Endothelial cell of umbilical vein (primary cell): ENCODE data around the gene TF. TPM values are rescaled to one million over a fixed set of nuclear protein-coding genes. Genes with fewer than 3 reads are reported as not detected.

Experiments
- BruUV-seq: library from RNA; stranded (reverse); fragments of 400-500 nt; replicated peaks from 2 replicates; lab custom pipeline; 2021; lab: Mats Ljungman, UMichigan
- CTCF ChIA-PET: fragments of 300-600, 350-600 bp; sonication (Branson Sonifier 250); formaldehyde crosslinking; loops from one replicate; lab custom pipeline; 2021; ENCODE audit warnings: antibody characterized with exemption, inconsistent platforms; lab: Charles Lee
- POLR2A ChIA-PET: fragments of 300-600, 350-600 bp; sonication (Branson Sonifier 250); formaldehyde crosslinking; loops from one replicate; lab custom pipeline; 2021; ENCODE audit warnings: antibody characterized with exemption, inconsistent platforms; lab: Charles Lee
- DNase-seq: peaks from one replicate; pipeline ENCODE4 v3.0.0-alpha.2; 2011; ENCODE audit warnings: low read depth, low spot score
- FAIRE-seq: peaks from 2 replicates; lab custom pipeline; 2011; peaks lifted over from hg19 to GRCh38; lab: Jason Lieb, UNC
- H2AFZ ChIP-seq: 2 replicates; pipeline ENCODE4 v1.6.0; 2012; ENCODE audit warnings: low read depth, low read length, control low read depth, inconsistent platforms
- H3K27ac ChIP-seq: 2 replicates; pipeline ENCODE4 v1.5.1; 2011; ENCODE audit warnings: low read depth, mild to moderate bottlenecking, control low read depth, low read length, moderate library complexity; ENCODE audit not compliant: insufficient read depth
- H3K27me3 ChIP-seq, 2 experiments: 2 replicates each; pipeline versions ENCODE4 v1.6.0 to v1.6.1; 2011; ENCODE audit warnings: low read length in 2 of 2, mixed read lengths in 1 of 2; ENCODE audit not compliant: control insufficient read depth in 2 of 2, insufficient read depth in 2 of 2
- H3K36me3 ChIP-seq, 2 experiments: 2 replicates in 1 of 2; 3 replicates in 1 of 2; pipeline ENCODE4 v1.5.1; 2011; ENCODE audit warnings: low read length in 2 of 2, mild to moderate bottlenecking in 1 of 2, moderate library complexity in 1 of 2; ENCODE audit not compliant: control insufficient read depth in 2 of 2, insufficient read depth in 2 of 2; ENCODE audit errors: extremely low read depth in 1 of 2
- H3K4me1 ChIP-seq: 3 replicates; pipeline ENCODE4 v1.5.1; 2011; ENCODE audit warnings: mild to moderate bottlenecking, low read length; ENCODE audit not compliant: control insufficient read depth, insufficient read depth; ENCODE audit errors: extremely low read depth
- H3K4me2 ChIP-seq: 2 replicates; pipeline ENCODE4 v1.6.1; 2011; ENCODE audit warnings: low read length, control low read depth, mixed read lengths; ENCODE audit not compliant: insufficient read depth
- H3K4me3 ChIP-seq, 3 experiments: fragments of 200-600 bp in 1 of 3; sonication (generic), shearing (Covaris generic) in 1 of 3; replicated peaks in 1 of 3; 2 replicates each; pipeline ENCODE4 v1.5.1; 2011 to 2016; ENCODE audit warnings: control low read depth in 3 of 3, low read length in 3 of 3, mild to moderate bottlenecking in 2 of 3, inconsistent platforms in 1 of 3, low read depth in 1 of 3, moderate library complexity in 1 of 3; ENCODE audit not compliant: insufficient read depth in 1 of 3
- H3K79me2 ChIP-seq: 2 replicates; pipeline ENCODE4 v1.6.0; 2012; ENCODE audit warnings: low read length, inconsistent platforms; ENCODE audit not compliant: control insufficient read depth, insufficient read depth
- H3K9ac ChIP-seq: replicated peaks from 2 replicates; pipeline ENCODE3; 2011; ENCODE audit warnings: low read length, control low read depth; ENCODE audit not compliant: insufficient read depth; ENCODE audit errors: extremely low read depth
- H3K9me1 ChIP-seq: replicated peaks from 3 replicates; pipeline ENCODE4 v1.6.0; 2011; ENCODE audit warnings: mild to moderate bottlenecking, low read length; ENCODE audit not compliant: control insufficient read depth, insufficient read depth; ENCODE audit errors: extremely low read depth
- H3K9me3 ChIP-seq: replicated peaks from 2 replicates; pipeline ENCODE4 v1.5.1; 2012; ENCODE audit warnings: low read length, inconsistent platforms; ENCODE audit not compliant: control insufficient read depth, insufficient read depth
- H4K20me1 ChIP-seq: replicated peaks from 2 replicates; pipeline ENCODE3; 2011; ENCODE audit warnings: mild to moderate bottlenecking, low read length; ENCODE audit not compliant: control insufficient read depth, insufficient read depth; ENCODE audit errors: extremely low read depth
- CTCF ChIP-seq, 2 donors: IDR thresholded peaks; 1 replicate in 1 of 2; 2 replicates in 1 of 2; pipeline ENCODE4 v1.5.1; 2011; ENCODE audit warnings: low read length in 2 of 2, mild to moderate bottlenecking in 2 of 2, moderate library complexity in 2 of 2, control low read depth in 1 of 2, inconsistent platforms in 1 of 2, low read depth in 1 of 2; ENCODE audit not compliant: insufficient read depth in 1 of 2; ENCODE audit errors: extremely low read depth in 1 of 2
- EZH2 ChIP-seq: IDR thresholded peaks from 2 replicates; pipeline ENCODE4 v1.6.1; 2012; ENCODE audit warnings: borderline replicate concordance, low read depth, mild to moderate bottlenecking, moderate library complexity, low read length, inconsistent platforms; ENCODE audit not compliant: severe bottlenecking
- FOS ChIP-seq: IDR thresholded peaks from 2 replicates; pipeline ENCODE4 v1.6.1; 2011; ENCODE audit warnings: mild to moderate bottlenecking, low read length, moderate library complexity, borderline replicate concordance; ENCODE audit not compliant: insufficient read depth
- GATA2 ChIP-seq: IDR thresholded peaks from 2 replicates; pipeline ENCODE4 v1.7.0; 2011; ENCODE audit warnings: low read depth, mild to moderate bottlenecking, moderate library complexity, mixed read lengths, low read length; ENCODE audit not compliant: insufficient read length, insufficient read depth
- JUN ChIP-seq: IDR thresholded peaks from 2 replicates; pipeline ENCODE4 v1.6.1; 2011; ENCODE audit warnings: borderline replicate concordance, low read depth; ENCODE audit not compliant: insufficient read length, insufficient read depth
- MAX ChIP-seq: IDR thresholded peaks from 2 replicates; pipeline ENCODE4 v1.6.1; 2011; ENCODE audit not compliant: insufficient read depth, insufficient read length
- MYC ChIP-seq: IDR thresholded peaks from one replicate; pipeline ENCODE4 v1.6.1; 2011; ENCODE audit warnings: mild to moderate bottlenecking, low read depth, low read length
- POLR2A ChIP-seq: IDR thresholded peaks from 2 replicates; pipeline ENCODE4 v1.6.1; 2012; ENCODE audit warnings: low read depth, mild to moderate bottlenecking, control low read depth, low read length
- POLR2AphosphoS5 ChIP-seq: IDR thresholded peaks from 2 replicates; pipeline ENCODE4 v1.6.1; 2012; ENCODE audit warnings: low read depth, mild to moderate bottlenecking, control low read depth, low read length, moderate library complexity; ENCODE audit not compliant: insufficient read depth
- dilution Hi-C: fragments of 300-500 bp; cut with MboI; formaldehyde crosslinking; loops from one replicate; pipeline ENCODE4 v1.15.0; 2019; ENCODE audit warnings: low sequenced_read_pairs; ENCODE audit not compliant: extremely low pct_ligation_motif_present
- intact Hi-C: fragments of 100-400 bp; cut with micrococcal nuclease; formaldehyde crosslinking; loops from one replicate; pipeline ENCODE4 v1.10.0; 2022
- polyA plus RNA-seq, 4 experiments: library from polyadenylated mRNA; depleted of rRNA in 3 of 4; stranded (reverse) in 3 of 4; unstranded in 1 of 4; fragments of >200 nt; gene quantifications; 2 replicates each; pipeline versions ENCODE4 v1.2.1 to v1.2.3, GENCODE V29; 2011 to 2012; ENCODE audit warnings: missing spikeins in 1 of 4
- total RNA-seq: library from RNA; stranded (reverse); gene quantifications from 2 replicates; pipeline ENCODE4 v1.2.3, GENCODE V29; 2021

The TF gene
- total and polyA plus RNA-seq, 2 donors (not counting 3 experiments of a cell fraction or from before 2014, with no cell fraction given) = 0.32 to 0.69 TPM

- ChIA-PET CTCF (interaction anchor here (0.7 kb wide), 1 partner anchor 81 kb away, joined by 3 read pairs; no protein-coding TSS in a partner anchor), POLR2A (no interaction called here)
- Histone ChIP-seq H3K4me3 (no peak overlapping the region), H3K9me3 (no peaks in the 10 kb centered on the region), H3K36me3 (peaks cover 2 to 16% of the 10 kb centered on the region in 2 experiments), H3K9ac (no peak overlapping the region), H3K9me1 (no peaks in the 10 kb centered on the region), H3K79me2 (no peaks in the 10 kb centered on the region), H3K27ac (no peak overlapping the region), H3K27me3 (no peaks in the 10 kb centered on the region), H3K4me2 (no peak overlapping the region), H2AFZ (no peak overlapping the region), H3K4me1 (no peaks in the 10 kb centered on the region), H4K20me1 (no peaks in the 10 kb centered on the region)
- dilution Hi-C loops = no loop called here
- no TSS peak for BruUV-seq
- no peak for FAIRE-seq
- intact Hi-C loops = no loop called here
- DNase-seq = no peak
- TF ChIP-seq EZH2 = no peak
- no peak for TF ChIP-seq CTCF (IDR thresholded peaks at IDR 0.05; ENCODE audit: extremely low read depth in 1 of 2, insufficient read depth in 1 of 2, low read depth in 1 of 2, low read length in 2 of 2)
- TF ChIP-seq POLR2A = no peak
- no peak for TF ChIP-seq MYC
- TF ChIP-seq FOS = no peak
- TF ChIP-seq GATA2 = no peak
- no peak for TF ChIP-seq JUN
- no peak for TF ChIP-seq MAX
- no peak for TF ChIP-seq POLR2AphosphoS5
Measured at GRCh38 chr3:133824961-133825485, 78.8 kb downstream of the TF start.
